Measurements from ENCODE around the gene RGS6. TPM values are rescaled to one million over a fixed set of nuclear protein-coding genes. Genes with fewer than 3 reads are reported as not detected.

Gene RGS6
- not detected in 2 replicates for total RNA-seq (2014; rRNA removed)
- Bru-seq, nascent RNA = percentile 22 among the genes with signal in this experiment
- percentile 14 among the genes with signal in this experiment for BruChase-seq, experiment 1, labeled RNA remaining after a 6-hour chase
- BruChase-seq, experiment 2, labeled RNA remaining after a 2-hour chase = percentile 24 among the genes with signal in this experiment
- long read RNA-seq, partial matches to known transcripts = 0 of 3 reads
- long read RNA-seq, other reads (novel, unspliced or antisense) = 3 of 3 reads

DNA sequence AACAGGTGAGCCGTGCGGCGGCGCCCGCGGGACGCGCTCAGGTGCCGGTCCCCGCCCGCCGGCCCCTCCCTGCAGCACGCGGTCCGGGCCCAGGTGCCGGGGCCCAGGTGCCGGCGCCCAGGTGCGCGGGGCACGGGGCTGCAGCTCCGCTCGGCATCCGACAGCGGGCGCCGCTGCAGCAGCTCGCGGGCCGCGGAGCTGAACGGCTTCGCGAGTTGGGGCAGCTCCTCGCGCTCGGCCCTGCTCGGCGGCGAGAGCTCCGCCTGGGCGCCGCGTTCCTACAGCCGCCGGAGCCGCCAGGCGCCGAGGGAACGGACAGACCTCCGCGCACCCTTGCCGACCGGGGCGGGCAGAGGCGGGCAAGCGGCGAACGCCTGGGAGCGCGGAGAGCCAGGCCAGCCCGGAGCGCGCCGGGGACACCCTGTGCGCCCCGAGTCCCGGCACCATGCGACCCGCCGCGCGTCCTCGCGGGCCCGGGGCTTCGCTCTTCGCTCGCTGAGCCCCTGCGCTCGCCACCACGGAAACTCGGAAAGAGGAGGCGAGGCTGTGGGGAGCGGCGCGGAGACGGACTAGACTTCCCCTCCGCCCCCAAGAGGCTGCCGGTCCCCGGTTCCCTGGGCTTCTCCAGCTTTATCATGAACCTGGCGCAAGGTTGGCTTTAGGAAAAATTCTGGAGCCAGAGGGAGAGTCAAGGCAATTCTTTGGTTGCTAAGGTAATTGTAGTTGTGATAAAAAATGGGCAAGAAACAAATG lies at the start of gene RGS6:
Gene RGS6, plus strand, starts transcription at position 201 of the 753 bp plus-strand sequence.
- POLR2A ChIA-PET (ENCODE audit: unreplicated experiment) = interaction anchor here (0.6 kb wide), 1 partner anchor 401 kb away, joined by 4 read pairs; no protein-coding TSS in a partner anchor
- TF ChIP-seq EZH2 (IDR thresholded peaks at IDR 0.05; ENCODE audit: low read length, unreplicated experiment) (peak; percentile 85), EZH2phosphoT487 (IDR thresholded peaks at IDR 0.05; ENCODE audit: borderline replicate concordance, low read length) (peak; percentile 43; the same call in 1 of the 2 replicates)
- TF ChIP-seq, protein P1, sequence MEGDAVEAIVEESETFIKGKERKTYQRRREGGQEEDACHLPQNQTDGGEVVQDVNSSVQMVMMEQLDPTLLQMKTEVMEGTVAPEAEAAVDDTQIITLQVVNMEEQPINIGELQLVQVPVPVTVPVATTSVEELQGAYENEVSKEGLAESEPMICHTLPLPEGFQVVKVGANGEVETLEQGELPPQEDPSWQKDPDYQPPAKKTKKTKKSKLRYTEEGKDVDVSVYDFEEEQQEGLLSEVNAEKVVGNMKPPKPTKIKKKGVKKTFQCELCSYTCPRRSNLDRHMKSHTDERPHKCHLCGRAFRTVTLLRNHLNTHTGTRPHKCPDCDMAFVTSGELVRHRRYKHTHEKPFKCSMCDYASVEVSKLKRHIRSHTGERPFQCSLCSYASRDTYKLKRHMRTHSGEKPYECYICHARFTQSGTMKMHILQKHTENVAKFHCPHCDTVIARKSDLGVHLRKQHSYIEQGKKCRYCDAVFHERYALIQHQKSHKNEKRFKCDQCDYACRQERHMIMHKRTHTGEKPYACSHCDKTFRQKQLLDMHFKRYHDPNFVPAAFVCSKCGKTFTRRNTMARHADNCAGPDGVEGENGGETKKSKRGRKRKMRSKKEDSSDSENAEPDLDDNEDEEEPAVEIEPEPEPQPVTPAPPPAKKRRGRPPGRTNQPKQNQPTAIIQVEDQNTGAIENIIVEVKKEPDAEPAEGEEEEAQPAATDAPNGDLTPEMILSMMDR (conservative IDR thresholded peaks at IDR 0.05; ENCODE audit: low read depth, low read length) = no peak; the same call in 1 of the 2 replicates
- intact Hi-C loops (cut with micrococcal nuclease) = loop anchor here (2.0 kb wide), 1 partner anchor 360 kb away; no protein-coding TSS in a partner anchor

DNA sequence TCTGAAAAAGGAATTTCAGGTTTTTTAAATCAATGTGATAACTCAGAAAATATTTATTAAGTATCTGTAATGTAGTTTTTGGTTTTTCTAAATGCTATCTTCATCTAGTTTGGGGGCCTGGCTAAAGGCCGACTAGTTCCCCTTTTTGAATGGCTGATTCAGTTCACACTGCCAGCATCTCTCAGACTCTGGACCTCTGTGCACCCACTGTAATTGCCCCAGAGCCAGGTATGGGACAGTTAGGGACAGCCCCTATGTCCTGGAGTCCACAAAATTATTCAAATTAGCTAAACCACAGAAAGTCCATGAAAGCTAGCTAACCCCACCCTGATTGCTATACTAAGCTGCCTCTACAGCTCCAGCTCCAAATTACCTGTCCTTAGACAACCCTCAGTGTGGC lies 49.1 kb upstream of the RGS6 start:
- ChIA-PET POLR2A (ENCODE audit: unreplicated experiment) (no interaction called here), CTCF (no interaction called here)
- no peak for TF ChIP-seq EZH2phosphoT487 (IDR thresholded peaks at IDR 0.05; ENCODE audit: borderline replicate concordance, low read length)
- TF ChIP-seq EZH2 (IDR thresholded peaks at IDR 0.05; ENCODE audit: low read length, unreplicated experiment) = no peak
- TF ChIP-seq, protein P1 (conservative IDR thresholded peaks at IDR 0.05; ENCODE audit: low read depth, low read length) = no peak
- H3K36me3 ChIP-seq (ENCODE audit: low read depth, low read length) = no peaks in the 10 kb centered on the region
- no peak overlapping the region for H3K9ac ChIP-seq (ENCODE audit: low read length)
- H3K79me2 ChIP-seq (ENCODE audit: low read length) = no peaks in the 10 kb centered on the region
- DNase-seq = no peak
- H3F3A ChIP-seq (ENCODE audit: low read length, unreplicated experiment) = no peaks in the 10 kb centered on the region
- no peak overlapping the region for H3K4me2 ChIP-seq (ENCODE audit: low read length)
- ATAC-seq = no peak
- intact Hi-C loops (cut with micrococcal nuclease) = no loop called here
- no peak overlapping the region for H2AFZ ChIP-seq (ENCODE audit: low read length)
- no TSS peak for BruUV-seq (replicated peaks)
- H3K27ac ChIP-seq (ENCODE audit: low read length) = no peak overlapping the region
- no peaks in the 10 kb centered on the region for H3K4me1 ChIP-seq (ENCODE audit: insufficient read depth, low read length)
- 0 out of 2 replicates have a peak, but pooled peaks cover 3% of the 10 kb centered on the region for H3K9me3 ChIP-seq (ENCODE audit: low read length)
- H3K27me3 ChIP-seq (ENCODE audit: low read length) = peaks cover 19% of the 10 kb centered on the region
- H4K20me1 ChIP-seq (ENCODE audit: low read length) = no peaks in the 10 kb centered on the region
- no peak overlapping the region for H3K4me3 ChIP-seq (ENCODE audit: low read length)
- H3K9me2 ChIP-seq (replicated peaks; ENCODE audit: low read length) = no peaks in the 10 kb centered on the region

More for the DNA sequence above, at the start of gene RGS6:
- Histone ChIP-seq H3K4me3 (ENCODE audit: low read length) (peak within 1 kb of the TSS; percentile 36), H4K20me1 (ENCODE audit: low read length) (no peaks in the 10 kb centered on the region), H3K27me3 (ENCODE audit: low read length) (peaks cover 67% of the 10 kb centered on the region), H3K9ac (ENCODE audit: low read length) (no peak within 1 kb of the TSS), H2AFZ (ENCODE audit: low read length) (peak within 1 kb of the TSS; percentile 52; the same call in 1 of the 2 replicates), H3K9me2 (replicated peaks; ENCODE audit: low read length) (no peaks in the 10 kb centered on the region), H3K4me2 (ENCODE audit: low read length) (peak within 1 kb of the TSS; percentile 76), H3F3A (ENCODE audit: low read length, unreplicated experiment) (no peaks in the 10 kb centered on the region), H3K36me3 (ENCODE audit: low read depth, low read length) (no peaks in the 10 kb centered on the region), H3K9me3 (ENCODE audit: low read length) (no peaks in the 10 kb centered on the region), H3K27ac (ENCODE audit: low read length) (no peak within 1 kb of the TSS), H3K79me2 (ENCODE audit: low read length) (no peaks in the 10 kb centered on the region), H3K4me1 (ENCODE audit: insufficient read depth, low read length) (peaks cover 5% of the 10 kb centered on the region; the same call in 1 of the 2 replicates)
- CTCF ChIA-PET = interaction anchor here (0.6 kb wide), 1 partner anchor 170 kb away, joined by 3 read pairs; no protein-coding TSS in a partner anchor
- DNase-seq (peak; percentile 72), ATAC-seq (peak; percentile 95)
- no TSS peak for BruUV-seq (replicated peaks)
